Mucosa of descending colon (tissue), 3 donors: ENCODE results near the gene ITGA5. TPM values are rescaled to one million over a fixed set of nuclear protein-coding genes. Genes with fewer than 3 reads are reported as not detected.
A peak's percentile ranks its signal among the peaks of the same experiment; 100 is the strongest.

Experiments
- ATAC-seq: fragments of 200-7000 bp; cut with Tn5 transposase; one replicate; pipeline ENCODE4 v1.9.1; 2020; ENCODE audit warnings: mild to moderate bottlenecking, moderate library complexity
- DNase-seq, 3 donors: peaks; one replicate each; pipeline ENCODE4 v3.0.0-alpha.2; 2020
- H3K36me3 ChIP-seq: fragments of 200-600 bp; one replicate; pipeline ENCODE4 v1.8.0; 2021; ENCODE audit warnings: low read depth, mild to moderate bottlenecking
- H3K4me1 ChIP-seq: fragments of 200-600 bp; one replicate; pipeline ENCODE4 v1.8.0; 2021; ENCODE audit warnings: low read depth, mild to moderate bottlenecking
- H3K4me3 ChIP-seq: fragments of 200-600 bp; one replicate; pipeline ENCODE4 v1.8.0; 2021; ENCODE audit warnings: mild to moderate bottlenecking
- H3K9me3 ChIP-seq: fragments of 200-600 bp; one replicate; pipeline ENCODE4 v1.8.0; 2021; ENCODE audit warnings: mild to moderate bottlenecking
- intact Hi-C, 2 donors: fragments of 100-400 bp; cut with DNase I in 1 of 2; cut with micrococcal nuclease in 1 of 2; formaldehyde crosslinking; loops; one replicate each; pipeline versions ENCODE4 v1.11.0 to v1.11.1; 2022; cut with DNase I, micrococcal nuclease
- total RNA-seq, 3 donors: library from RNA; stranded (reverse); fragmentation: NEBNext Ultra II Directional in 2 of 3; extraction: Animal tissue kit (Norgen Biotek cat#: 25700) in 2 of 3; gene quantifications; one replicate each; pipeline versions ENCODE4 v1.2.1 to v1.2.4, GENCODE V29; 2021 to 2023
- TF ChIP-seq, protein P1 (sequence below): fragments of 200-600 bp; IDR thresholded peaks from one replicate; pipeline ENCODE4 v1.8.0; 2022; ENCODE audit warnings: antibody characterized with exemption, mild to moderate bottlenecking
- donor health status: DM: no; HTN: no; CAD: no; lungs with moderate emphysema.
- donor health status: DM: no; HTN: no; CAD: no.
- donor health status: DM: no; HTN: yes; CAD: no.

ITGA5 gene
- total RNA-seq, 3 donors from 2014 or later = 8.0 to 201 (median 61.8) TPM

DNA sequence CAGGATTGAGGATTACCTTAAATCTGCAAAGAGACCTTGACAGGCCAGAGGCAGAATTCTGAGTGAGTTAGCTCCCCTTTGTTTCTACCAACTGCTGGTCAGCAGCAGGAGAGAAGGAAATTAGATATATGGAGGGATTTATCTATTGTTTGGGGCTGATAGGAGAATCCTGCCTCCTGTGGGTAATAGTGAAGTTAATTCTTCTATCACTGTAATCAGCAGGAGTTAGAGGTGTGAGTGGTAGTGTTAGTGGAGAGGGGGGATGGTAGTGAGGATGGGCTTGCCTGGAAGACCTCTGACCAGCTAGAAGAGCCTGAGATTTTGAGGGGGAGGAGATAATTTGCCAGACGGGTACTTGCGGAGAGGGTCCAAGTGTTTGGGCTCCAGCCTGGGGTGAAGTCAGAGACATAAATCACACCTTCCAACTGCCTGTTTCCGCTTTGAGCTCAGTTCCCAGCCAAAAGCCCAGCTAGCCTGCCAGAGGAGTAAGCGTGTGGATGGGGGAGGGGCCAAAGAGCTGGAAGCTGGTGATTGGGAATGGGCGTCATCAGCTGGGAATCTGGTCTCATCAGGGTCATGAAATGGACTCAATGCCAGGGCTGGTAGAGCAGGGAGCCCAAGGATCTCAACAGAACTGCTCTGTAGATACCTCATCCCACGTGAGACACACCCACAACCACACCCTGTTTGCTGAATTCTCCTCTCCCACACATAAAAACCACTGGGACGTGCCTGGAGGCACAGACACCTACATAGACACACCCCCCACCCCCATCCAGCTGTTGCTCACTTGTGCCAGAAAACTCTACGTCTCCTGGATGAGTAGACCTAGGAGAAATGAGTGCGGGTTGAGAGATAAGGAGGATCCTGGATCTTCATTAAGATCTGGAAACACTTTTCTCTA is 13.1 kb upstream of the ITGA5 start:
- H3K36me3 ChIP-seq = no peaks in the 10 kb centered on the region
- intact Hi-C loops = no loop called here
- ATAC-seq = peak; percentile 46
- TF ChIP-seq, protein P1, sequence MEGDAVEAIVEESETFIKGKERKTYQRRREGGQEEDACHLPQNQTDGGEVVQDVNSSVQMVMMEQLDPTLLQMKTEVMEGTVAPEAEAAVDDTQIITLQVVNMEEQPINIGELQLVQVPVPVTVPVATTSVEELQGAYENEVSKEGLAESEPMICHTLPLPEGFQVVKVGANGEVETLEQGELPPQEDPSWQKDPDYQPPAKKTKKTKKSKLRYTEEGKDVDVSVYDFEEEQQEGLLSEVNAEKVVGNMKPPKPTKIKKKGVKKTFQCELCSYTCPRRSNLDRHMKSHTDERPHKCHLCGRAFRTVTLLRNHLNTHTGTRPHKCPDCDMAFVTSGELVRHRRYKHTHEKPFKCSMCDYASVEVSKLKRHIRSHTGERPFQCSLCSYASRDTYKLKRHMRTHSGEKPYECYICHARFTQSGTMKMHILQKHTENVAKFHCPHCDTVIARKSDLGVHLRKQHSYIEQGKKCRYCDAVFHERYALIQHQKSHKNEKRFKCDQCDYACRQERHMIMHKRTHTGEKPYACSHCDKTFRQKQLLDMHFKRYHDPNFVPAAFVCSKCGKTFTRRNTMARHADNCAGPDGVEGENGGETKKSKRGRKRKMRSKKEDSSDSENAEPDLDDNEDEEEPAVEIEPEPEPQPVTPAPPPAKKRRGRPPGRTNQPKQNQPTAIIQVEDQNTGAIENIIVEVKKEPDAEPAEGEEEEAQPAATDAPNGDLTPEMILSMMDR = no peak
- H3K4me3 ChIP-seq = no peak overlapping the region
- H3K9me3 ChIP-seq = no peaks in the 10 kb centered on the region
- peaks cover 12% of the 10 kb centered on the region for H3K4me1 ChIP-seq
- peak in 1 of 3 donors; percentile 45 for DNase-seq

DNA sequence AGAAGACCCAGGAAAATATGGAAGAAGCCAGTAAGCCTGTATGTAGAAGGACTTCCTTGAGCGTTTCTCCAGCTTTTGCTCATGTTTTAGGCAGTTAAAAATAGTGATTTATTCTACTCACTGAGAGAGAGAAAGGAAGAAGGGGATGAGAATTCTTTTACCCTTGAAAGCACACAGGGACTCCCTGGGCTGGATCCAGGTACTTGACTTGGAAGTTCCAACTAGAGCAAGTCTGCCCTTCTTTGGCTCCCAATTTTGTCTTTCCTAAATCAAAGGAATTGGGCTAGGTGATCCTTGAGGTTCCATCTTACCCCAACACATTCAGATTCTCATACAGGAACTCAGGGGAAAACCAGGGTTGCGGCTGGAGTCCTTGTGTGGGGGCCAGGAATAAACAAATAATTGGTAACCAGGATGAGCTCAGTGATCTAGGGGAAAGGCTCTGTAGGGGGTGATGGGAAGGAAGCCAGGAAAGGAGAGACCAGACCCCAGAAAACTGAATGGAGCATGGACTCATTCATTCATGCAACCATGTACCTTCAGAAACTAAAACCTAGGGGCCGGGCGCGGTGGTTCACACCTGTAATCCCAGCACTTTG is 11.5 kb upstream of the ITGA5 start:
- Histone ChIP-seq H3K36me3 (no peaks in the 10 kb centered on the region), H3K9me3 (no peaks in the 10 kb centered on the region), H3K4me1 (peaks cover 12% of the 10 kb centered on the region), H3K4me3 (no peak overlapping the region)
- DNase-seq (no peak), ATAC-seq (no peak)
- intact Hi-C loops = no loop called here
- TF ChIP-seq, protein P1 = no peak

DNA sequence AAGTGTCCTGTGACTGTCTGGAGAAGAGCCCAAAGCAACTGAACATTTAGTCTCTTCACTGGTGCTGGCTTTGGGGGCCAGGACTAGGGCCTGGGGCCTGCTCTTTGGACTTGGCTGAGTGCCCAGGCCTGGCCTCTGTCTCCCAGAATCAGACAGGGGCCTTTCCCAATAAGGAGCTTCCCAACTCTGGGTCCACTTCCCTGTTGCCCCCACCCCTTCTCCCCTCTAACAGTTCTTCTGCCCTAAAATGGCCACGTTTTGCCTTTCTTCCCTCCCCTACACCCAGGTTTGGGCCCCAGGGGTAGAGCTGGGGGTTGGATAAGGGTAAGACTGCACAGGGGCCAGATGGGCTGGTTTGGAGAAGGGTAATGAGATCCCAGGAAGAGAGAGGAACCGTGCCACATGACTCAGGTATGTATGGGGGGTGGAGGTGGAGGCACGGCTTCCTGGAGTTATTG is 10.0 kb upstream of the ITGA5 start:
- no peak for DNase-seq

DNA sequence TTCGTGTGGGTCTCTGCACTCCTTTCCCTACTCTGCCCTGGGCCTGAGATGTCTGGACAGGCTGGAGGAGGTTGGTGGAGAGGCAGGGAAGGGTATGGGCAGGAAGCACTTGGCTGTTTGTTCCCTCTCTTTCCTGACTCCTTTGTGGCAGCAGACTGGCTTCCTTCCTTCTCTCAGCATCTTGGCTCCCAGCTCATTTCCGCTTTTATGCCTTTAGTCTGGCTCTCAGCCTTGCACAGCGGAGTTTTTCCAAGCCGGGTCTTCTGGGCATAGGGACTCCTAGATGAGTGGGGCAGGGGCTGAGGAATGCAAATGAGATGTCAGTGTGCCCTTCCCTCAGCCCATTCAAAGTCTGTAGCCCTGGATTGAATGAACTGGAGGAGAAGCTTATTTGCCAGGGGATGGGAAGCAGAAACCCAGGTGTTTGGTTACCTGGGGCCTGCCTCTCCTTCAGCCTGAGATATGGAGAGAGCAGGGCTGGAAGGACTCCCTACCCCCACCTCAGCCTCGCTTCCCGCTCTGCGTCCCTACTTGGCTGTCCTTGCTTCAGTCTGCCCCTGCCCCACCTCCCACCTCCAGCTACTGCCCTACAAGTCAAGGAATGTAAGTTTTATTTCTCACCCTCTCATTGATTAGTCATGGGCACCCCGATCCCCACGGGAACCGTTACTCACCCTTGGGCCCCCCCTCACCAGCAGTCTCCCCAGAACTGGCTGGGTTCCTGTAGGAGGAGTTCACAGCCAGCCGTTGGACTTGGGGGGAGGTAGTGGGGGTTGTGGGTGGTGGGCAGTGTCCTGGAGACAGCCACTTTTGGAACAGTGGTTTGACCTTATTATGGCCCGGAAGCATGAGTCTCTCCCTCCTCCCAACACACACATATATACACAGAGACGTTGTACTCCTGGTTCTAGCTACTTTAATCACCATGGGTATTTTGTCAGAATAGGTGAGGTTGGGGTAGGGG is 9.3 kb upstream of the ITGA5 start:
- intact Hi-C loops = no loop called here
- DNase-seq = no peak
- TF ChIP-seq, protein P1 = no peak
- peaks cover 12% of the 10 kb centered on the region for H3K4me1 ChIP-seq
- H3K4me3 ChIP-seq = no peak overlapping the region
- ATAC-seq = peak; percentile 42
- no peaks in the 10 kb centered on the region for H3K9me3 ChIP-seq
- H3K36me3 ChIP-seq = no peaks in the 10 kb centered on the region

More for the DNA sequence above, 10.0 kb upstream of the ITGA5 start:
- intact Hi-C loops = no loop called here
- H3K9me3 ChIP-seq = no peaks in the 10 kb centered on the region
- no peaks in the 10 kb centered on the region for H3K36me3 ChIP-seq
- TF ChIP-seq, protein P1 = no peak
- peaks cover 12% of the 10 kb centered on the region for H3K4me1 ChIP-seq
- ATAC-seq = no peak
- no peak overlapping the region for H3K4me3 ChIP-seq

DNA sequence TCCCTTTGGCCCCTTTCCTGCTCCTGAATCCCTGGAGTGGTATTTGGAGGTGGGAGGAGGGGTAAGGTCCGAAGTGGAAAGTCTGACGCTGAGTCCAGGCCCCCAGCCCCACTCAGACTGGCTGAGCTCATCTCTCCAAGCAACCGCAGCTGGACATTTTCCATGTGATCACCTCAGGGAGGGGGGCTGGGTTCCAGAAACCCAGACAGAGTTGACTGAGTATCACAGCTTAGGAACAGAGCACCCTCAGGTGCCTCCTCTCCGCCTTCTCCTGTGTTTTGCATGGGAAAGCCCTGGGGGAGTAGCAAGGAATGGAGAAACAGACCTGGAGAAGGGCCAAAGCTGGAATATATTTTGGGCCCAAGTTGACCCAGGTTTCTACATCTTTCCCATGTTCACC is 8.0 kb upstream of the ITGA5 start:
- Histone ChIP-seq H3K9me3 (no peaks in the 10 kb centered on the region), H3K4me1 (peaks cover 6% of the 10 kb centered on the region), H3K36me3 (no peaks in the 10 kb centered on the region), H3K4me3 (no peak overlapping the region)
- ATAC-seq = no peak
- intact Hi-C loops = no loop called here
- no peak for DNase-seq
- TF ChIP-seq, protein P1 = no peak
